ENCODE data around the gene BIN1.

BIN1 gene

GRCh38 chr2:127078666-127079270, 28.2 kb downstream of the BIN1 start:
- no peak overlapping the region for H3K27ac ChIP-seq (ENCODE audit: low read depth, low read length)
- H3K36me3 ChIP-seq (ENCODE audit: insufficient read depth, low read length) = no peaks in the 10 kb centered on the region
- no peak overlapping the region for H3K4me3 ChIP-seq (ENCODE audit: low read depth in 1 of 2, low read length in 2 of 2)
- no peaks in the 10 kb centered on the region for H3K27me3 ChIP-seq (ENCODE audit: control insufficient read depth in 1 of 2, insufficient read depth in 2 of 2, low read length in 2 of 2)
- no peak overlapping the region for H3K9ac ChIP-seq (ENCODE audit: low read length)
- H3K9me3 ChIP-seq (ENCODE audit: low read length) = no peaks in the 10 kb centered on the region
- H3K4me1 ChIP-seq (ENCODE audit: insufficient read depth, low read length) = peaks cover 18% of the 10 kb centered on the region

- Histone ChIP-seq H3K27me3 (ENCODE audit: control insufficient read depth in 1 of 2, insufficient read depth in 2 of 2, low read length in 2 of 2) (no peaks in the 10 kb centered on the region), H3K27ac (ENCODE audit: low read depth, low read length) (no peak overlapping the region), H3K4me3 (ENCODE audit: low read depth in 1 of 2, low read length in 2 of 2) (no peak overlapping the region), H3K9ac (ENCODE audit: low read length) (no peak overlapping the region), H3K4me1 (ENCODE audit: insufficient read depth, low read length) (peaks cover 12% of the 10 kb centered on the region), H3K36me3 (ENCODE audit: insufficient read depth, low read length) (no peaks in the 10 kb centered on the region), H3K9me3 (ENCODE audit: low read length) (no peaks in the 10 kb centered on the region)
Measured at GRCh38 chr2:127078028-127078427, 28.9 kb downstream of the BIN1 start.

DNA sequence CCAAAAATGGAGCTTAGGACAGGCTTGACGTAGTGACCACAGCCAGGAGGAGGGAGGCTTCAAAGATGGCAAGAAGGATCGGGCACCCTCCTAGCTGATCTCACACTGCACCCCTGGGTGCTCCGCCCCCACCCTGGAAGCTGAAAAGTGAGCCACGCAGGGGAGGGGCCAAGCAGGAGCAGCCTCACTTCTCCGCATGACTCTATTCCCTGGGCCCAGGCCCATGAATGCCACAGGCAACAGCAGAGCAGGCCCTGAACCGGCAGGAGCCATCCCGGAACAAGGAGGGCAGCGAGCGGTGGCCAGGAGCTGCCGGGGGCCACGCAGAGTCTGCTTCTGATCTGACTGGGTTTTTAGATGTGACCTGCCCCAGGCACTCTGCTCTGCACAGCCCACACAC, 30.0 kb downstream of the BIN1 start:
- Histone ChIP-seq H3K9ac (ENCODE audit: low read length) (no peak overlapping the region), H3K27ac (ENCODE audit: low read depth, low read length) (no peak overlapping the region), H3K9me3 (ENCODE audit: low read length) (no peaks in the 10 kb centered on the region), H3K4me1 (ENCODE audit: insufficient read depth, low read length) (peaks cover 6% of the 10 kb centered on the region), H3K27me3 (ENCODE audit: control insufficient read depth in 1 of 2, insufficient read depth in 2 of 2, low read length in 2 of 2) (no peaks in the 10 kb centered on the region), H3K36me3 (ENCODE audit: insufficient read depth, low read length) (no peaks in the 10 kb centered on the region), H3K4me3 (ENCODE audit: low read depth in 1 of 2, low read length in 2 of 2) (no peak overlapping the region)

DNA sequence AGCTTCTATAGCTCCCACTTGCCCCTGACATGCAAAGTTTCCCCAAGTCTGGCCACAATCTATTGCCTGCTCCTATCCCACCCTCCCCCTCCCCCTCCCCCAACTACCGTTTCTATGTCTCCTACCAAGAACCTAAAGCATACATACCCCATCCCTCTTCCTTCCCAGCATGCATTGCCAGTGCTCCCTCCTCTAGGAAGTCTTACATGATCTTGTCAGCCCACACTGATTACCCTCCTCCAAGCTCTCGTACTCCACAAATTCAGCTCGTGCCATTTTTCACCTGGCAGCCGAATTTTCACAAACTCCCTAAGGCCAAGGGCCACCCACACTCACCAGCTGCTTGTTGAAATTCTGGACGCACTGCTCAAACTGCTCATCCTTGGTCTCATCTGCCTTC, 30.7 kb downstream of the BIN1 start:
- Histone ChIP-seq H3K9ac (ENCODE audit: low read length) (no peak overlapping the region), H3K36me3 (ENCODE audit: insufficient read depth, low read length) (no peaks in the 10 kb centered on the region), H3K27ac (ENCODE audit: low read depth, low read length) (no peak overlapping the region), H3K4me3 (ENCODE audit: low read depth in 1 of 2, low read length in 2 of 2) (no peak overlapping the region), H3K27me3 (ENCODE audit: control insufficient read depth in 1 of 2, insufficient read depth in 2 of 2, low read length in 2 of 2) (no peaks in the 10 kb centered on the region), H3K4me1 (ENCODE audit: insufficient read depth, low read length) (peaks cover 6% of the 10 kb centered on the region), H3K9me3 (ENCODE audit: low read length) (no peaks in the 10 kb centered on the region)

DNA sequence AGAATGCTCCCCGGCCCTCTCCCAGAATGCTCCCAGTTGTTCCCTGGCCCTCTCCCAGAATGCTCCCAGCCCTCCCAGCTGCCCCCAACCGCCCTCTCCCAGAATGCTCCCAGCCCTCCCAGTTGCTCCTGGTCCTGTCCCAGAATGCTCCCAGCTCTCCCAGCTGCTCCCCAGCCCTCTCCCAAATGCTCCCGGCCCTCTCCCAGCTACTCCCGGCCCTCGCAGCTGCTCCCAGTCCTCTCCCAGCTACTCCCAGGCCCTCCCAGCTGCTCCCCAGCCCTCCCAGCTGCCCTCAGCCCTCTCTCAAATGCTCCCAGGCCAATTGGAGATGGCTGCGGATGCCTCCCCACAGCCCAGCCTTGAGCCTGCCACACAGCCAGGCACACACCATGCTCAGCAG, 31.1 kb downstream of the BIN1 start:
- Histone ChIP-seq H3K4me3 (ENCODE audit: low read depth in 1 of 2, low read length in 2 of 2) (no peak overlapping the region), H3K36me3 (ENCODE audit: insufficient read depth, low read length) (no peaks in the 10 kb centered on the region), H3K9me3 (ENCODE audit: low read length) (no peaks in the 10 kb centered on the region), H3K27ac (ENCODE audit: low read depth, low read length) (no peak overlapping the region), H3K4me1 (ENCODE audit: insufficient read depth, low read length) (peaks cover 6% of the 10 kb centered on the region), H3K27me3 (ENCODE audit: control insufficient read depth in 1 of 2, insufficient read depth in 2 of 2, low read length in 2 of 2) (no peaks in the 10 kb centered on the region), H3K9ac (ENCODE audit: low read length) (no peak overlapping the region)

DNA sequence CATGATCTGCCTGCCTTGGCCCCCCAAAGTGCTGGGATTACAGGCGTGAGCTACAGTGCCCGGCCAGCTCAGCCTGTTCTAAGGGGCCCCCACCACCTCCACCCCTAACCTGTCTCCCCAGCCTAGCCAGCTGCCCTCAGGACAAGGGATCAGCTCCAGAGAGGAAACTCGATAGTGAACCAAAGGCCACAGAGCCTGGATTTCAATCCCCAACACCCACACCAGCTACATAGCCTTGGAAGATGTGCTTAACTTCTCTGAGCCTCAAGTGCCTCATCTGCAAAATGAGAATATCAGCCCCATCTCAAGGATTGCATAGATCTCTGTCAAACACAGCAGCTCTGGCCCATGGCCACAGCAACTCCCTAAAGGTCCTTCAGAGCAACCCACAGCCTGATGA, 32.0 kb downstream of the BIN1 start:
- no peaks in the 10 kb centered on the region for H3K27me3 ChIP-seq (ENCODE audit: control insufficient read depth in 1 of 2, insufficient read depth in 2 of 2, low read length in 2 of 2)
- H3K27ac ChIP-seq (ENCODE audit: low read depth, low read length) = no peak overlapping the region
- H3K4me3 ChIP-seq (ENCODE audit: low read depth in 1 of 2, low read length in 2 of 2) = no peak overlapping the region
- H3K36me3 ChIP-seq (ENCODE audit: insufficient read depth, low read length) = peaks cover 3% of the 10 kb centered on the region
- H3K9me3 ChIP-seq (ENCODE audit: low read length) = no peaks in the 10 kb centered on the region
- no peak overlapping the region for H3K9ac ChIP-seq (ENCODE audit: low read length)
- H3K4me1 ChIP-seq (ENCODE audit: insufficient read depth, low read length) = peaks cover 6% of the 10 kb centered on the region

- H3K4me1 ChIP-seq (ENCODE audit: insufficient read depth, low read length) = peaks cover 6% of the 10 kb centered on the region
- no peak overlapping the region for H3K27ac ChIP-seq (ENCODE audit: low read depth, low read length)
- no peak overlapping the region for H3K9ac ChIP-seq (ENCODE audit: low read length)
- H3K27me3 ChIP-seq (ENCODE audit: control insufficient read depth in 1 of 2, insufficient read depth in 2 of 2, low read length in 2 of 2) = no peaks in the 10 kb centered on the region
- peaks cover 8% of the 10 kb centered on the region for H3K36me3 ChIP-seq (ENCODE audit: insufficient read depth, low read length)
- no peaks in the 10 kb centered on the region for H3K9me3 ChIP-seq (ENCODE audit: low read length)
- no peak overlapping the region for H3K4me3 ChIP-seq (ENCODE audit: low read depth in 1 of 2, low read length in 2 of 2)
Measured at GRCh38 chr2:127074358-127074757, 32.6 kb downstream of the BIN1 start.

DNA sequence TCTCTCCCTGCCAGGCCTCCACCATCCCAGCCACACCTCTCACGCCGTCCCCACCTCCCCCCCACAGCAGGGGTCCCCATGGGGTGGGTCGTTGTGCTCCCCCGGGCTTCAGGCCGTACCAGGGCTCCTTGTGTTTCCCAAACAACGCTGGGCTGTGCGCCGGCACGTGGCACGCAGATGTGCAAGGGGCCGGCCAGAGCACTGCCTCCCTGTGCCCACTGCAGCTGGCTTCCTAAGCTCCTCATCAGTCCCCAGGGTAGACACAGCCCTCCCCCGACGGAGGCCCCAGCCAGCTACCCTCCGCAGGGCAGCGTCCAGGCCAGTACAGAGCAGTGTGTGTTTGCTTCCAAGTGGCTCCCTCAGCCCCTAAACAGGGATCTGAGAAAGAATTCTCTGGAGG, 34.0 kb downstream of the BIN1 start:
- peaks cover 8% of the 10 kb centered on the region for H3K36me3 ChIP-seq (ENCODE audit: insufficient read depth, low read length)
- H3K27me3 ChIP-seq (ENCODE audit: control insufficient read depth in 1 of 2, insufficient read depth in 2 of 2, low read length in 2 of 2) = no peaks in the 10 kb centered on the region
- H3K4me1 ChIP-seq (ENCODE audit: insufficient read depth, low read length) = peaks cover 1% of the 10 kb centered on the region
- no peak overlapping the region for H3K9ac ChIP-seq (ENCODE audit: low read length)
- H3K4me3 ChIP-seq (ENCODE audit: low read depth in 1 of 2, low read length in 2 of 2) = no peak overlapping the region
- no peaks in the 10 kb centered on the region for H3K9me3 ChIP-seq (ENCODE audit: low read length)
- H3K27ac ChIP-seq (ENCODE audit: low read depth, low read length) = no peak overlapping the region

DNA sequence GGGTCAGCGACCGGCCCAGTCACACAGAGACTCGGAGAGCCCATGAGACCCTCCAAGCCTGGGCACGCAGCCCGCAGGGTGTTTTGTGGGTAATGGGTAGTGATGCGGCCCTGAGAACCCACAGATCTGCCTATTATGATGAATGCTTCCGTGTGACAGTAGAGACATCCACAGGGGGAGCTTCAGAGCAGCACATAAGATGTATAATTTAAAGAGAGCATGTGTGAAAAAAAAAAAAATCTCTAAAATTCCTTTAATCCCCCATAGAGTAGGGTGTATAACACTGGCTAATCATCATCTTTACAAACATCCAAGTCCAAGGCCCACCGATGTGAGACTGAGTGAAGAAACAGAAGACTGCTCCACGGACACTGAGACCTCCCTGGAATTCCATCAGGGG, 34.6 kb downstream of the BIN1 start:
- Histone ChIP-seq H3K27me3 (ENCODE audit: control insufficient read depth in 1 of 2, insufficient read depth in 2 of 2, low read length in 2 of 2) (no peaks in the 10 kb centered on the region), H3K36me3 (ENCODE audit: insufficient read depth, low read length) (peaks cover 8% of the 10 kb centered on the region), H3K9me3 (ENCODE audit: low read length) (no peaks in the 10 kb centered on the region), H3K9ac (ENCODE audit: low read length) (no peak overlapping the region), H3K4me1 (ENCODE audit: insufficient read depth, low read length) (no peaks in the 10 kb centered on the region), H3K27ac (ENCODE audit: low read depth, low read length) (no peak overlapping the region), H3K4me3 (ENCODE audit: low read depth in 1 of 2, low read length in 2 of 2) (no peak overlapping the region)

- H3K4me1 ChIP-seq (ENCODE audit: insufficient read depth, low read length) = no peaks in the 10 kb centered on the region
- H3K9me3 ChIP-seq (ENCODE audit: low read length) = no peaks in the 10 kb centered on the region
- no peak overlapping the region for H3K4me3 ChIP-seq (ENCODE audit: low read depth in 1 of 2, low read length in 2 of 2)
- H3K36me3 ChIP-seq (ENCODE audit: insufficient read depth, low read length) = peaks cover 8% of the 10 kb centered on the region
- H3K27me3 ChIP-seq (ENCODE audit: control insufficient read depth in 1 of 2, insufficient read depth in 2 of 2, low read length in 2 of 2) = no peaks in the 10 kb centered on the region
- H3K27ac ChIP-seq (ENCODE audit: low read depth, low read length) = no peak overlapping the region
- H3K9ac ChIP-seq (ENCODE audit: low read length) = no peak overlapping the region
Measured at GRCh38 chr2:127071901-127072328, 35.0 kb downstream of the BIN1 start.

DNA sequence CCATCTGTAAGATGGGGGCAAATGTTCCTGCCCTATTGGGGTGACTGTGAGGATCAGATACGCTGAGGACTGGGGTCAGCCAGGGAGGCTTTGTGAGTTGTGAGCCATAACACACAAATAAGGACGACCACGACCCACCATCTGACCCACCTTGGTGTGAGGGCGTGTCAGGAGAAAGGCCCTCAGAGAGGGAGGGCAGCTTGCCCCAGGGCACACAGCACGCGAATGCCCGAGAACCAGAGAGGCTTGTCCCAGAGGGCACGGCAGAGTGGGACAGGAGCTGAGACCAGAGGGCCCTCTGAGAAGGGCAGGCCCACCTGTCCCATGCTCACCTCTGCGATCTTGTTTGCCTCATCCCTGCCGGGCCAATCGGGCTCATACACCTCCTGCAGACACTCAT, 36.7 kb downstream of the BIN1 start:
- Histone ChIP-seq H3K4me3 (ENCODE audit: low read depth in 1 of 2, low read length in 2 of 2) (no peak overlapping the region), H3K4me1 (ENCODE audit: insufficient read depth, low read length) (peaks cover 5% of the 10 kb centered on the region), H3K9me3 (ENCODE audit: low read length) (no peaks in the 10 kb centered on the region), H3K27me3 (ENCODE audit: control insufficient read depth in 1 of 2, insufficient read depth in 2 of 2, low read length in 2 of 2) (no peaks in the 10 kb centered on the region), H3K36me3 (ENCODE audit: insufficient read depth, low read length) (peaks cover 8% of the 10 kb centered on the region), H3K9ac (ENCODE audit: low read length) (no peak overlapping the region), H3K27ac (ENCODE audit: low read depth, low read length) (no peak overlapping the region)

GRCh38 chr2:127069536-127069935, 37.4 kb downstream of the BIN1 start:
- no peaks in the 10 kb centered on the region for H3K9me3 ChIP-seq (ENCODE audit: low read length)
- peaks cover 8% of the 10 kb centered on the region for H3K4me1 ChIP-seq (ENCODE audit: insufficient read depth, low read length)
- no peak overlapping the region for H3K27ac ChIP-seq (ENCODE audit: low read depth, low read length)
- no peak overlapping the region for H3K9ac ChIP-seq (ENCODE audit: low read length)
- H3K4me3 ChIP-seq (ENCODE audit: low read depth in 1 of 2, low read length in 2 of 2) = no peak overlapping the region
- peaks cover 8% of the 10 kb centered on the region for H3K36me3 ChIP-seq (ENCODE audit: insufficient read depth, low read length)
- no peaks in the 10 kb centered on the region for H3K27me3 ChIP-seq (ENCODE audit: control insufficient read depth in 1 of 2, insufficient read depth in 2 of 2, low read length in 2 of 2)
